Motor neuron (in vitro differentiated cells): ENCODE measurements around the gene RABGAP1L. TPM values are rescaled to one million over a fixed set of nuclear protein-coding genes. Genes with fewer than 3 reads are reported as not detected.
"Not testable (repeated sequence)": the region's sequence is repeated elsewhere in the genome, so short reads cannot be mapped to it uniquely, and the experiment has no call there.

ENCODE experiments used
- ATAC-seq, 8 experiments: fragments of 200-7000 bp; cut with Tn5 transposase; replicated peaks in 6 of 8; 2 replicates each; pipeline ENCODE4 v1.8.0; 2021; ENCODE audit warnings: mild to moderate bottlenecking in 8 of 8, moderate library complexity in 8 of 8
- H3K27ac ChIP-seq, 2 donors: fragments of 250-450 bp; sonication (Bioruptor Pico); 2 replicates each; pipeline ENCODE4 v1.9.0; 2021; ENCODE audit warnings: antibody characterized with exemption in 2 of 2, mild to moderate bottlenecking in 2 of 2, moderate library complexity in 1 of 2
- H3K4me1 ChIP-seq, 2 donors: fragments of 250-450 bp; sonication (Bioruptor Pico); replicated peaks in 1 of 2; 2 replicates each; pipeline ENCODE4 v1.6.1; 2021; ENCODE audit warnings: antibody characterized with exemption in 2 of 2, mild to moderate bottlenecking in 2 of 2, moderate library complexity in 1 of 2
- H3K4me3 ChIP-seq, 5 donors: fragments of 250-450 bp; sonication (Bioruptor Pico); 2 replicates each; pipeline ENCODE4 v1.9.0; 2021; ENCODE audit warnings: antibody characterized with exemption in 5 of 5, mild to moderate bottlenecking in 5 of 5, moderate library complexity in 4 of 5
- WGBS, 10 experiments: fragments of 450-650 bp; shearing (Covaris generic); methylation state at CpG; one replicate each; pipeline ENCODE4 v1.0.0; 2022; 5-methylcytosine and 5-hydroxymethylcytosine counted together
- in situ Hi-C, 9 experiments: fragments of 400-800 bp; cut with MboI; loops; one replicate each; pipeline ENCODE4 v1.15.0; 2021; ENCODE audit warnings: low sequenced_read_pairs in 9 of 9, low pct_unique_long_range_greater_than_20kb in 2 of 9; ENCODE audit not compliant: unreplicated experiment in 9 of 9
- total RNA-seq, 8 experiments: library from RNA; unstranded; fragments of 300-600 nt; gene quantifications; 2 replicates each; pipeline versions ENCODE4 v1.2.3 to v1.2.4, GENCODE V29; 2022

Gene RABGAP1L
- total RNA-seq, 8 experiments from 2014 or later = 22.0 to 60.3 (median 45.3) TPM

DNA sequence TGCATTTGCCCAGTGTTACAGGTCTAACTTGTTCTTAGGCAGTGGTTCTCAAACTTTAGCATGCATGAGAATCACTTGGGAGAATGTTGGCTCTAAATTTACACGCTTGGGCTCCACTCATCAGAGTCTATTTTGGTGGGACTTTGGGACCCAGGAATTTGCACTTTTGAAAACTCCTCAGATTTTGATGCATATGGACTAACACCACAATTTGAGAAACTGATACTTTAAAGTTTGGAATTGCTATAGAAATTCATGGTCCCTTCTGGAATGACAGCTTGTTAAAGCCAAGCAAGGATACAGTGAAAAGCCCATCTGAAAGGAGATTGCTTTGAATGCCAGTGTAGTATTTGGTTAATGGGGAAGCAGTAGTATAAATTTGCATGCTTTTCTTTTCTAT, 320.0 kb downstream of the RABGAP1L start:
- no peaks in the 10 kb centered on the region for H3K4me1 ChIP-seq
- 100% methylated on average over 1 of the region's 1 CpG; no CpG with 5 or more reads in 6 of the 10 experiments for WGBS, 10 experiments
- in situ Hi-C loops = no loop called here
- ATAC-seq = no peak
- no peak overlapping the region for H3K4me3 ChIP-seq
- H3K27ac ChIP-seq = no peak overlapping the region

GRCh38 chr1:174480324-174480723, 321.0 kb downstream of the RABGAP1L start:
- no peaks in the 10 kb centered on the region for H3K4me1 ChIP-seq
- 67 to 100% (median 100%) methylated on average over 1 of the region's 1 CpG; no CpG with 5 or more reads in 2 of the 10 experiments for WGBS, 10 experiments
- H3K4me3 ChIP-seq = no peak overlapping the region
- H3K27ac ChIP-seq = no peak overlapping the region
- in situ Hi-C loops = no loop called here
- ATAC-seq = peak in 2 of 8 experiments; percentile 53 to 57

DNA sequence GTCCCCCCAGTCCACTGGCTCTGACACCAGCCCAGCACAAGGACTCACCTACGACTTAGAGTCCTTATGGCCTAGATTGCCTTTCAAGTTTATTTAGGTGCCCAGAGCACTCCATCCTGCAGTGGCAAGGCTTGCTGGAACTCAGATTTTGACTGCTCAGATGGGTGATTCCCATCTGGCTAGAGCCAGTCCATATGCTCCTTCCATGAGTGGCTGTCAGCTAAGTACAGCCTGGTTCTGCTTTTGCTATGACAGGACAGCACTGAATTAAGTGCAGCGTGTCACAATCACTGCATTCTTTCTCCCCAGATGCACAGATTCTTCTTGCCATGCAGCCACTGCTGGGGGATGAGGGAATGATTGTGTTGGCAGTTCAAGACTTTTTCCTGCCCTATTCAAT, 332.3 kb downstream of the RABGAP1L start:
- Histone ChIP-seq H3K27ac (no peak overlapping the region), H3K4me1 (no peaks in the 10 kb centered on the region), H3K4me3 (no peak overlapping the region)
- peak in 1 of 8 experiments; percentile 47 for ATAC-seq
- WGBS, 10 experiments = 40 to 100% (median 84%) methylated on average over 1 to 2 of the region's 2 CpGs; no CpG with 5 or more reads in 3 of the 10 experiments
- in situ Hi-C loops = no loop called here

DNA sequence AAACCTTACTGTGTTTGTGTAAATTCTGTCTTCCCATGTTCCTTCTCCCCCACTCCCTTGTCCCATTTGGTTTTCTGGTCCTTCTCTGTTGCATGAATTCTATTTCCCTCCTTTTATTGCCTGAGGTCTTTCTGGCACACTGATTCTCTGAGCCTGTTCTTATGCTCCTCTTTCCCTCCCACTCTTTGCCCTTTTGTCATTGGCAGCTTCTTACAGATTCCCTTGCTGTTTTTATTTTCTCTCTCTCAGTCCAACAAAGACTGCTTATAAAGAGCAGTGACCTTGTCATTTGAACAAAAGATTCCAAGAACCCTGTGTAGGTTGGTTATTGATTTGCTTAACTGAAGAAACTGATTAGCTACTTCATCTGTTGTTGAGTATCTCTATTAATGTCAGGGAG, 338.2 kb downstream of the RABGAP1L start:
- Histone ChIP-seq H3K27ac (no peak overlapping the region), H3K4me1 (peaks cover 0 to 7% of the 10 kb centered on the region in 2 donors), H3K4me3 (no peak overlapping the region)
- peak in 5 of 8 experiments; percentile 27 to 65 (median 57) for ATAC-seq
- in situ Hi-C loops = no loop called here

- in situ Hi-C loops = loop anchor here in 1 of 9 experiments (10.0 kb wide), 1 partner anchor 58 kb away; no protein-coding TSS in a partner anchor
- not testable (repeated sequence) for ATAC-seq, H3K4me3 ChIP-seq, H3K4me1 ChIP-seq, H3K27ac ChIP-seq
- WGBS, 10 experiments = 76 to 97% (median 94%) methylated on average over 1 to 6 of the region's 6 CpGs
Measured at GRCh38 chr1:174516755-174517154, 357.4 kb downstream of the RABGAP1L start.

GRCh38 chr1:174519844-174520243, 360.5 kb downstream of the RABGAP1L start:
- ATAC-seq = peak in 1 of 8 experiments; percentile 22
- Histone ChIP-seq H3K4me1 (peaks cover 0 to 5% of the 10 kb centered on the region in 2 donors), H3K4me3 (no peak overlapping the region), H3K27ac (no peak overlapping the region)
- 26 to 86% (median 67%) methylated on average over 1 to 2 of the region's 2 CpGs; no CpG with 5 or more reads in 1 of the 10 experiments for WGBS, 10 experiments
- in situ Hi-C loops = loop anchor here in 1 of 9 experiments (10.0 kb wide), 1 partner anchor 55 kb away; no protein-coding TSS in a partner anchor

DNA sequence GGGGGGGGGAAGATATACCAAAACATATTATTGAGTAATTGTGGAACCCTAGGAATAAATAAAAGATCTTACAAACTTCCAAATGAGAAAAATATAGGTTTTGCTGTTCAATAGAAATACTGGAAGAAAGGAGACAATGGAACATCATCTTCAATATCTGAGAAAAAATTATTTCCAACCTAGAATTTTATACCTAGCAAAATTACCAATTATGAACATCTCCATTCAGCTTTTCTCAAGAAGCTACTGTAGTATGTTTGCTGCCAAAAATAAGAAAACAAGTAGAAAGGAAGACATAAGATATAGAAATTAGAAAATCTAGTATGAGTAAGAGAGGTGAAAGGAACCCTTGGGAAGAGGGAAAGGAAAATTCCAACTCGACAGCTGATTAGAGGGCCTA, 372.4 kb downstream of the RABGAP1L start:
- Histone ChIP-seq H3K4me1 (no peaks in the 10 kb centered on the region), H3K27ac (no peak overlapping the region), H3K4me3 (no peak overlapping the region)
- in situ Hi-C loops = no loop called here
- ATAC-seq = no peak
- 88 to 100% (median 94%) methylated on average over 1 of the region's 1 CpG; no CpG with 5 or more reads in 1 of the 10 experiments for WGBS, 10 experiments

DNA sequence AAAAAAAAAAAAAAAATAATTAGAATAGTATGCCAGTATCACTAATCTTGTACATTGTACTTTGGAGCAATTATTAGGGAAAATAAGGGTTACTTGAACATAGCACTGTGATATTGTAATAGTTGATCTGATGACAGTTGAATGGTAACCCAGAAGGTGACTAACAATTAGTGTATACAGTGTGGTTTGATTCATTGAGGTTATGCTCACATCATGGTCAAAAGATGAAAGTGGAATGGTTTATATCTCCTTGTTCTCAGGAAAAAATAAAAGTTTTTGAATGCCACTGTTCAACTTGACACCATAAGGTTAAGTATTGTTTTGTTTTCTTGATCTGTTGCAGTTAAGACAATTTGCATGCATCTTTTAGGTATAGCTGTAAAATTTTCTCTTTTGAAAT, 375.5 kb downstream of the RABGAP1L start:
- ATAC-seq = no peak
- in situ Hi-C loops = no loop called here

GRCh38 chr1:174535207-174535606, 375.9 kb downstream of the RABGAP1L start:
- Histone ChIP-seq H3K4me3 (no peak overlapping the region), H3K27ac (no peak overlapping the region), H3K4me1 (no peaks in the 10 kb centered on the region)
- WGBS, 10 experiments = 20 to 100% (median 70%) methylated on average over 1 to 2 of the region's 2 CpGs
- ATAC-seq = no peak
- in situ Hi-C loops = no loop called here

More for the DNA sequence above, 375.5 kb downstream of the RABGAP1L start:
- H3K27ac ChIP-seq = no peak overlapping the region
- H3K4me3 ChIP-seq = no peak overlapping the region
- no peaks in the 10 kb centered on the region for H3K4me1 ChIP-seq

GRCh38 chr1:174543421-174543820, 384.1 kb downstream of the RABGAP1L start:
- in situ Hi-C loops, H3K4me3 ChIP-seq, H3K4me1 ChIP-seq, ATAC-seq, H3K27ac ChIP-seq: not testable (repeated sequence)
- WGBS, 10 experiments = no CpG with 5 or more reads among the region's 2 CpGs

- Histone ChIP-seq H3K4me1 (no peaks in the 10 kb centered on the region), H3K4me3 (no peak overlapping the region), H3K27ac (no peak overlapping the region)
- in situ Hi-C loops = no loop called here
- ATAC-seq = peak in 2 of 8 experiments; percentile 48 to 87
- WGBS, 10 experiments = 33 to 100% (median 85%) methylated on average over 1 to 3 of the region's 3 CpGs
Measured at GRCh38 chr1:174550296-174550695, 391.0 kb downstream of the RABGAP1L start.

DNA sequence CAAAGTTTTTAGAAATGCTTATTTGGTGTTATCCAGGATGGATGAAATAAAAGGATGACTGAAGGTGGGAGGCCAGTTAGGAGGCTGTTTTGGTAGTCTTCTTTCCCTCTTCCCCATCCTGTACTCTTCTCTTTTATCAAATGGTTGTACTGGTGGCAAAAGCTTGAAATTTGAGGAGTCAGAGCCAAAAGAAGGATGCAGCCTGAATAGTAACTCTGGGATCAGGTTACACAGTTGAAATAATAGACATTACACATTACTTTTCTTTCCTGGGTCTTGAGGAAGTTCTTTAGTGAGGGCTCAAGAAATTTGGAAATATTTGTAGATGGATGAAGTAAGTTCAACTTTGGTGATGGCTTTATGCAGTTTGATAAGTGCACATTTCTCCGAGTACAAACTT, 397.1 kb downstream of the RABGAP1L start:
- Histone ChIP-seq H3K27ac (no peak overlapping the region), H3K4me3 (no peak overlapping the region), H3K4me1 (no peaks in the 10 kb centered on the region)
- in situ Hi-C loops = no loop called here
- 0 to 100% (median 91%) methylated on average over 1 of the region's 1 CpG; no CpG with 5 or more reads in 1 of the 10 experiments for WGBS, 10 experiments
- no peak for ATAC-seq

DNA sequence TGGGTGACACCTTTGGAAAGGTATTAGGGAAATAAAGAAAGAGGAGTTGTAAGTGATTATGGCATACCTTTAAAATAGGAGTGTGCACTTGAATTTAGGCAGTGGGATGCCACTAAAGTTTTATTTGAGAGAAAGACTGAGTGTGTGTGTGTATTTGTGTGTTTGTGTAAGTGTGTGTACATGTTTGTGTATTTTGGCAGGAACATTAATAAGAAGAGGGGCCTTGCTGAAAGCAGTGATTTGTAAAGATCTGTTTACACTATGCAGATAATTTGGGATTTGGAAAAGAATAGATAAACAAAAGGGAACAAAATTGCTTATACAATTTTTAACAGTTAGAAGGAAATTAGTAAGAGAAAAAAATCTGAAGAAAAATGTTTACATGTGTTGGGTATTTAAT, 409.2 kb downstream of the RABGAP1L start:
- H3K4me1 ChIP-seq = no peaks in the 10 kb centered on the region
- in situ Hi-C loops = no loop called here
- H3K4me3 ChIP-seq = no peak overlapping the region
- no peak for ATAC-seq
- no peak overlapping the region for H3K27ac ChIP-seq

- in situ Hi-C loops = no loop called here
- WGBS, 10 experiments = 56 to 100% (median 69%) methylated on average over 1 to 3 of the region's 3 CpGs; no CpG with 5 or more reads in 4 of the 10 experiments
- no peak overlapping the region for H3K27ac ChIP-seq
- ATAC-seq = peak in 1 of 8 experiments; percentile 45
- no peak overlapping the region for H3K4me3 ChIP-seq
- no peaks in the 10 kb centered on the region for H3K4me1 ChIP-seq
Measured at GRCh38 chr1:174569240-174569639, 409.9 kb downstream of the RABGAP1L start.
